ENCODE measurements around the gene MGLL.

Gene MGLL

DNA sequence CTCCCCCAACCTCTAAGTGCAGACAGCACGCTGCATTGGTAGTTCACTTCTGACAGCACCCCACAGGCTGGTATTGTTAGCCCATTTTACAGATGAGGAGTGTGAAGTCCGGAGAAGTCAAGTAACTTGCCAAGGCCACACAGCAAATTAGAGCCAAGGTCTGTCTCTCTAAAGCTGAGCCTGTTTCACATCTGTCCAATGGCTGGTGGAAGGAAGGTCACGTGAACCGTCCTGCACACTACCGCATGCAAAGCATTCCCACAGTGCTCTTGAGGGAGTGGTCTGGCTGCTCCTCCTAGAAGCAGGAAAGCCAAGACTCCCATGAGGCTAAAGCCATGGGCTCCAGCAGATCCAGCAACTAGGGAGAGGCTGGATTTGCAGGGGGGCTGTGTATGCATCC is 50.0 kb downstream of the MGLL start:
- no peak for FAIRE-seq

- no peak for FAIRE-seq
Observed at GRCh38 chr3:127771746-127772145, 50.6 kb downstream of the MGLL start.

DNA sequence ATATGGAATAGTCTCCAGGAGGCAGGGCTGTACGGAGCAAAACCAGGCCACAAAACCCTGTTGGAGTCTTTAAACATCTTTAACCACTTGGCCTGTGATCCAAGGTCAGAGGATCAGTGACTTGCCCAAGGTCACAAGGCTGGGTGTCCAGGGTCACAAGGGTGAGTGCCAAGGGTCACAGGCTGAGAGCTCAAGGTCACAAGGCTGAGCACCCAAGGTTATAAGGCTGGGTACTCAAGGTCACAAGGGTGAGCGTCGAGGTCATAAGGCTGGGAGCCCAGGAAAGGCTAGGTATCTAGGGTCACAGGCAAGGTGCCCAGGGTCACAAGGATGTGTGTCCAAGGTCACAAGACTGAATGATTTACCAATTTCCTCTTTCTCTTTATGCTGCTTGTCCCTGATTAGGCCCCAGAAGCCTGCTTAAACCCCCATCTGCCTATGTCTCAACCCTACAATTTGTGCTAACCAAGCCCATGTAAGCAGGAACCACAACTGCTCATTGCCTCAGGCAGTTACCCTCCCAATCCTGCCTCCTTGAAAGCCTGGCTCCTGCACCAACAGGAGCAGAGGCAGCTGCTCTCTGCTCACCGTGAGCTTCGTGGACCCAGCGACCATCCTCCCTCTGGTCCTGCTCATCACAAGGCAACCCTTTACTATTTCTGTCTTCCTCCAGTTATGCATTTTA is 51.5 kb downstream of the MGLL start:
- no peak for FAIRE-seq

- FAIRE-seq: no peak
Observed at GRCh38 chr3:127769284-127770081, 52.8 kb downstream of the MGLL start.

- no peak for FAIRE-seq
Observed at GRCh38 chr3:127768346-127769008, 53.8 kb downstream of the MGLL start.

GRCh38 chr3:127767126-127767525 is 55.2 kb downstream of the MGLL start:
- no peak for FAIRE-seq

GRCh38 chr3:127765735-127766134 is 56.6 kb downstream of the MGLL start:
- no peak for FAIRE-seq

GRCh38 chr3:127764841-127765362 is 57.4 kb downstream of the MGLL start:
- no peak for FAIRE-seq

- FAIRE-seq: no peak
Observed at GRCh38 chr3:127764301-127764700, 58.0 kb downstream of the MGLL start.

- no peak for FAIRE-seq
Observed at GRCh38 chr3:127763816-127764215, 58.5 kb downstream of the MGLL start.

DNA sequence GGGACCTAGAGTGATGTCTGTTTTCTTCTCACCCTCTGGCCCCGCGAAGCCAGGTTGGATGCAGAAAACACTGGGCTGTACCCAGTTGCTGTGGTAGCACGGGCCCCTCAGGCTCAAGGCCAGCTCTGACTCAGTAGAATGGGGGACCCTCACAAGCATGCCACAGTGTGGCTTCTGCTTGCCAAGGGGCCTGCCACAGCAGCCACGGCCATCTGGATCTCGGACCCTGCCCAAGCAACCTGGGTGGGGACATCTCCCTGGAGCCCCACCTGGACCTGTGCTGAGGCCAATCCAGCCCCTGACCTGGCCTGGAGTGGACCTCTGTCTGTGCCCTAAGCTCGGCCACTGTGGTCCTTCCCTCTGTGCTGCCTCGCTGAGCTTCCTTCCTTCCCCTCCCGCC is 59.0 kb downstream of the MGLL start:
- FAIRE-seq: no peak

DNA sequence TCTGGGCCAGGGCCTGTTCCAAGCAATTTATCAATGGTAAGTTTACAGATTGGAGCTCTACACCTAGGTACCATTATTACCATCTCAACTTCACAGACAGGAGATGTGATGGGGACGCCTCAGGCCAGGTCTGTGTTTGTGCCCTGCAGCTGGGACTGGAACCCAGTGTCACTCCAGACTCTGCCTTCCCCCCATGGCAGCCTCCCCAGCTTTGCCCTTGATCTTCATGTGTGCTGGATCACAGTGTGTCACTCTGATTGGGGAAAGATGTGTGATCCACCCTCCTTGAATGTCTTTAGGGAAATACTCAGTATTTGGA is 59.6 kb downstream of the MGLL start:
- FAIRE-seq: no peak

DNA sequence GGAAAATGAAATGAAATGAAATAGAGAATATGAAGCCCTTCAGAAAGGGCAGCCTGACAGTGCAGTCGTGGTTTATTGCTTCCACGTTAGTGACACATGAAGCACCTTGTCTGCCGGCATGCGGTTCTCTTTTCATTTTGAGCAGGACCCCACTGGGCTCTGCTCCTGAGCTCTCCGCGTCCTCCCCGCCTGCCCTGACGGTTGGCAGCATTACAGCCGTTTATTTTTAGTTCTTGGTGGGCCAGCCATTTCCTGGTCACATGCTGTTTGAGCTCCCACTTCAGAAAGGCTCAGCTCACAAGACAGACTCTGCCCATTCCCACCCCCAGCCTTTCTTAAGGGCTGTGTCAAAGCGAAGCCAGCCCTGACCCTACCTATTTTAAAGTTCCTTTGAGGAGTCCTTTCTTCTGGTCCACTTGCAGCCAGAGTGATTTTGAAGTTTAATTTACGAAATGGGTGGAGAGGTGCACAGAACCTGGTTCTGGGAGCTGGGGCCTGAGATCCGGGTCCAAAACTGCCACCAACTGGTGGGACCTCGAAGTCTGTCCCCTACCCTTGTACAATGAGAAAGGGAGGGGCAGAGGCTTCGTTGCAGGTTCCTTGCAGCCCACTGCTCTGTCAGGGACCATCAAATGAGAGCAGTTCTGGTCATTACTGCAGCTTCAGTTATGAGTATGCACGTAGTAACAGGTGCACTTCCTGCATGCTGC is 60.1 kb downstream of the MGLL start:
- no peak for FAIRE-seq

- no peak for FAIRE-seq
Observed at GRCh38 chr3:127761441-127761801, 60.9 kb downstream of the MGLL start.

DNA sequence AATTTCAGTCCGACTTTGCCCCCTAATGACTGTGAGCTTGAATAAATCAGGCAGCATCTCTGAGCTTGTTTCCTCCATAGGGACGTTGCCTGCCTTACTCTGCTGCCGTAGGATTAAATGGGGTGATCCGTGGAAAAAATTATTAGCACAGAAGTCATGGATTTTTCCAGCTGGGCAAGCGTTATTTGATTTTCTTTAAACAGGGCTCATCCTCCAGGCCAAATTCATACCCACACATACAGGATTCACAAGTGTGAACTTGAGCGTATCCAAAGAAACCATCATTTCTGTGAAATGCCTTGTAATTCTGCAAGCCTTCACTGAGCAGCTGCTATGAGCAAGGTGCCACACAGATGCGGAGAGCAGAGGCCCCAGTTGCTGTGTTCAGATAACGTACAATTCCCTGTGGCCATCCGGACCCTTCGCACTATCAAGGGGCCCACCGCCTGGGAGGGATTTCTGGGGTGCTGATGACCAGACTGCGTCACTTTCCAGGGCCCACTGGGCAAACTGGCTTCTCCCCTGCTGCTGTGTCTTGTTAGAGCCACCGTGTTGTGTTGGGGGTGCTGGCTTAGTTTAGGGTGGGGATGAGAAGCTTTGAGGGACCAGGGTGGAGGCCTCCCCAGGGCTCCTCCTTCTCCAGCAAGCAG is 61.4 kb downstream of the MGLL start:
- no peak for FAIRE-seq

GRCh38 chr3:127760361-127760760 is 62.0 kb downstream of the MGLL start:
- FAIRE-seq: no peak

- FAIRE-seq: no peak
Observed at GRCh38 chr3:127759826-127760225, 62.5 kb downstream of the MGLL start.

GRCh38 chr3:127758013-127758412 is 64.3 kb downstream of the MGLL start:
- FAIRE-seq: no peak

GRCh38 chr3:127755305-127755681 is 67.0 kb downstream of the MGLL start:
- no peak for FAIRE-seq

DNA sequence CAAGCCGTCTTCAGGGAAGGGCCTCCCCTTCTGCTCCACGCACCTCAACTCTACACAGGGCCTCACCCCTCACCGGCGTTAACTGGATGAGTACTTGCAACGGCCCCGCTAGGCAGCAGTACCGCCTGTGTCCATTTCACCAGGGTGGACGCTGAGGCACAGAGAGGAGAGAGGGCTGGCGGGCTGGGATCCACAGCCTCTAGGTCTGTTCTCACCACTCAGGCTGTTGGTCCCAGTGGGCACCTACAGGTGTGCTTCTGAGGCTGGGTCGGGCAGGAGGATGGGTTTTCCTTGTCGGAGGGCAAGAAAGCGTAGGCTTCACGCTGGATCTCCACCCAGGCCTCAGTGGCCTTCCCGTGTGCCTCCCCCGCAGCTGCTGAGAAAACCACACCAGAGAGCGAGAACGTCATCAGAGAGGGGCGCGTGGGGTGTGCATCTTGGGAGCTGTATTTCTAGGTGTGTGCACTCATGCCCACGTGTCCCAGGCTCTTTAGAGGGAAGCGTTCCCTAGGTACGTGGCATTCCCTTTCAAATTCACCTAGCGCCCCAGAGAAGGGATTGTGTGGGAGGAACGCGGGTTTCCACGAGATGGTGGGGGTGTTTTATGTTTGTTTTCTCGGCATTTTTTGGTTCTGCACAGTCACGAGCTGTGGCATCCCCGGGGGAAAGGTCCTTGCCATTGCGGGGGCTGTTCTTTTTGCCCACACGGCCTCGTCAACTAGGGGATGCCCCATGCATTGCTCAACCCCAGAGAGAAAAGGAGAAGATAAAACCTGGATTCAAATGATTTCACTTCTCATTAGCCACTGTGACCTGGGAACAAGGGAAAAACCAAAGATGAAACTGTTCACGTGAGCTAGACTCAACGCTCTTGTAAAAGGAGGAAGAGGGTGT is 67.7 kb downstream of the MGLL start:
- FAIRE-seq: no peak

DNA sequence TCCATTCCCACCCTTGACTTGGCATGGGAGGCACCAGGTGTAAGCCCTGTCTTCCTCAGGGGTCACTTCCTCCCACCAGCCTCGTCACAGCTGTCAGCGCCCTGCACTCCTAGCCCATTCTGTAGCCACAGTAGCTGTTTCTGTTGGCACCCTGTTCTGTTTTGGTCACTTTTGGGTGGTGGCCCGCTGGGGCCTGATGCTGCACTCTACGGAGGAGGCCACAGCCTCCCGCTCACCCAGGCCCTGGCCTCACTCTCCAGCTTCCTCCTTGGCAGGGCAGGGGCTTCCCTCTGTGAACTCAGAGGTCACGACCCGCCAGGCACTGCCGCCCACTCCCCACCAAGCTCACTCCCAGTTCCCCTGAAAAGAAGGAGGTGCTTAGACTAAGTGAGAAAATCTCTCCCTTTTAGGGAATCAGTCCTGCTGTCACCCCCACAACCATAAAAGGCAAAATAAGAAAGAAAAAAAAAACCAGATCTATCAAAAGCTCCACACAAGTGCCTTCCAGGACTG is 68.4 kb downstream of the MGLL start:
- no peak for FAIRE-seq
